GM23338 (cell line): Measurements from ENCODE around the gene CNTNAP2. TPM values are rescaled to one million over a fixed set of nuclear protein-coding genes. Genes with fewer than 3 reads are reported as not detected.

ENCODE experiments used
- ATAC-seq: fragments of 200-7000 bp; cut with Tn5 transposase; 3 replicates; pipeline ENCODE4 v1.9.1; 2020
- DNase-seq: peaks from one replicate; pipeline ENCODE4 v3.0.0-alpha.2; 2015; ENCODE audit warnings: low spot score
- H2AFZ ChIP-seq: fragments of 200-600 bp; sonication (generic); 2 replicates; pipeline ENCODE4 v1.8.0; 2016; ENCODE audit warnings: antibody characterized with exemption, mild to moderate bottlenecking, moderate library complexity
- H3F3A ChIP-seq: fragments of 200-600 bp; sonication (generic); replicated peaks from 2 replicates; pipeline ENCODE4 v1.8.0; 2017; ENCODE audit warnings: antibody characterized with exemption, mixed run types, low read depth
- H3K27ac ChIP-seq: fragments of 200-600 bp; sonication (generic); 2 replicates; pipeline ENCODE4 v1.6.1; 2016; ENCODE audit warnings: low read depth
- H3K27me3 ChIP-seq: fragments of 200-600 bp; sonication (generic); 2 replicates; pipeline ENCODE4 v1.8.0; 2016; ENCODE audit warnings: mild to moderate bottlenecking, mixed run types, moderate library complexity; ENCODE audit not compliant: insufficient read depth
- H3K36me3 ChIP-seq: fragments of 200-600 bp; sonication (generic); 2 replicates; pipeline ENCODE4 v1.8.0; 2016; ENCODE audit warnings: mild to moderate bottlenecking; ENCODE audit not compliant: insufficient read depth
- H3K4me1 ChIP-seq: fragments of 200-600 bp; sonication (generic); 2 replicates; pipeline ENCODE4 v1.8.0; 2016; ENCODE audit warnings: mild to moderate bottlenecking, moderate library complexity; ENCODE audit not compliant: insufficient read depth
- H3K4me2 ChIP-seq: fragments of 200-600 bp; sonication (generic); 2 replicates; pipeline ENCODE4 v1.7.1; 2017; ENCODE audit warnings: mixed run types
- H3K4me3 ChIP-seq: fragments of 200-600 bp; sonication (generic); 2 replicates; pipeline ENCODE4 v1.6.1; 2016; ENCODE audit warnings: mixed run types
- H3K79me2 ChIP-seq: fragments of 200-600 bp; sonication (generic); replicated peaks from 2 replicates; pipeline ENCODE4 v1.8.0; 2017; ENCODE audit warnings: mild to moderate bottlenecking; ENCODE audit not compliant: insufficient read depth
- H3K9me2 ChIP-seq: fragments of 200-600 bp; sonication (generic); 2 replicates; pipeline ENCODE4 v1.8.0; 2017; ENCODE audit not compliant: insufficient read depth
- H4K20me1 ChIP-seq: fragments of 200-600 bp; sonication (generic); replicated peaks from 2 replicates; pipeline ENCODE4 v1.8.0; 2017; ENCODE audit warnings: mild to moderate bottlenecking; ENCODE audit not compliant: insufficient read depth
- H3K27ac Mint-ChIP-seq: 2 replicates; pipeline ENCODE4 v1.8.0; 2020; ENCODE audit warnings: inconsistent platforms, mild to moderate bottlenecking, moderate library complexity, mixed read lengths
- H3K27me3 Mint-ChIP-seq: 3 replicates; pipeline ENCODE4 v1.8.0; 2022; ENCODE audit warnings: low read depth, mild to moderate bottlenecking, moderate library complexity, mixed read lengths, inconsistent platforms; ENCODE audit not compliant: insufficient read depth, poor library complexity
- H3K36me3 Mint-ChIP-seq: 3 replicates; pipeline ENCODE4 v1.8.0; 2021; ENCODE audit warnings: low read depth, mild to moderate bottlenecking, inconsistent platforms, moderate library complexity, mixed read lengths
- H3K4me1 Mint-ChIP-seq: 3 replicates; pipeline ENCODE4 v1.8.0; 2020; ENCODE audit warnings: mild to moderate bottlenecking, inconsistent platforms, mixed read lengths
- H3K4me3 Mint-ChIP-seq: 3 replicates; pipeline ENCODE4 v1.8.0; 2021; ENCODE audit warnings: moderate library complexity, mild to moderate bottlenecking, inconsistent platforms, mixed read lengths
- H3K9me3 Mint-ChIP-seq: 3 replicates; pipeline ENCODE4 v1.8.0; 2020; ENCODE audit warnings: moderate library complexity, mild to moderate bottlenecking, inconsistent platforms, mixed read lengths
- CREB1 ChIP-seq: fragments of 250-450 bp; sonication (Bioruptor Pico); IDR thresholded peaks from 2 replicates; pipeline ENCODE4 v1.5.0; 2020; ENCODE audit warnings: low read depth, mild to moderate bottlenecking, moderate library complexity
- ETS1 ChIP-seq: IDR thresholded peaks from 2 replicates; pipeline ENCODE4 v1.6.1; 2016; ENCODE audit warnings: antibody characterized with exemption
- EZH2 ChIP-seq: fragments of 200-600 bp; sonication (generic); IDR thresholded peaks from one replicate; pipeline ENCODE4 v1.8.0; 2017; ENCODE audit warnings: antibody characterized with exemption, mild to moderate bottlenecking, low read depth; ENCODE audit not compliant: unreplicated experiment
- EZH2phosphoT487 ChIP-seq: fragments of 200-600 bp; sonication (generic); IDR thresholded peaks from one replicate; pipeline ENCODE4 v1.8.1; 2018; ENCODE audit warnings: antibody characterized with exemption; ENCODE audit not compliant: unreplicated experiment
- JUNB ChIP-seq: IDR thresholded peaks from one replicate; pipeline ENCODE4 v1.6.1; 2016; ENCODE audit warnings: antibody characterized with exemption; ENCODE audit not compliant: unreplicated experiment
- NANOG ChIP-seq: IDR thresholded peaks from 2 replicates; pipeline ENCODE4 v1.6.1; 2016; ENCODE audit warnings: antibody characterized with exemption, borderline replicate concordance
- POLR2AphosphoS5 ChIP-seq: IDR thresholded peaks from 2 replicates; pipeline ENCODE4 v1.6.1; 2016; ENCODE audit warnings: antibody characterized with exemption, low read depth
- REST ChIP-seq: IDR thresholded peaks from one replicate; pipeline ENCODE4 v1.6.1; 2018; ENCODE audit warnings: antibody characterized with exemption; ENCODE audit not compliant: unreplicated experiment
- STAT1 ChIP-seq: IDR thresholded peaks from one replicate; pipeline ENCODE4 v1.6.1; 2016; ENCODE audit warnings: antibody characterized with exemption; ENCODE audit not compliant: unreplicated experiment
- ZNF114 ChIP-seq: fragments of 250-450 bp; sonication (Bioruptor Pico); IDR thresholded peaks from 2 replicates; pipeline ENCODE4 v1.5.0; 2020; ENCODE audit warnings: mild to moderate bottlenecking, moderate library complexity
- ZNF331 ChIP-seq: fragments of 250-450 bp; sonication (Bioruptor Pico); IDR thresholded peaks from 2 replicates; pipeline ENCODE4 v1.5.0; 2020; ENCODE audit warnings: low read depth, mild to moderate bottlenecking, moderate library complexity
- ZNF462 ChIP-seq: fragments of 250-450 bp; sonication (Bioruptor Pico); IDR thresholded peaks from 2 replicates; pipeline ENCODE4 v1.5.0; 2020; ENCODE audit warnings: mild to moderate bottlenecking, moderate library complexity
- polyA plus RNA-seq: library from polyadenylated mRNA; unstranded; fragments of >200 nt; fragmentation: Nextera tagmentation; extraction: Ambion mirVana; gene quantifications from 2 replicates; pipeline ENCODE4 v1.2.1, GENCODE V29; 2016
- total RNA-seq: library from RNA; depleted of rRNA; stranded (reverse); fragments of >200 nt; shearing (Covaris generic); gene quantifications from 2 replicates; pipeline ENCODE4 v1.2.3, GENCODE V29; 2014
- TF ChIP-seq, protein P1 (sequence below), 2 experiments: fragments of 200-600 bp in 1 of 2; sonication (generic) in 1 of 2; conservative IDR thresholded peaks; 2 replicates each; pipeline versions ENCODE4 v1.5.1 to v1.6.1; 2016 to 2017; ENCODE audit warnings: antibody characterized with exemption in 2 of 2, low read depth in 2 of 2, mild to moderate bottlenecking in 2 of 2, moderate library complexity in 1 of 2

The CNTNAP2 gene
- total and polyA plus RNA-seq, 2 experiments from 2014 or later = 38.2 to 61.3 TPM

DNA sequence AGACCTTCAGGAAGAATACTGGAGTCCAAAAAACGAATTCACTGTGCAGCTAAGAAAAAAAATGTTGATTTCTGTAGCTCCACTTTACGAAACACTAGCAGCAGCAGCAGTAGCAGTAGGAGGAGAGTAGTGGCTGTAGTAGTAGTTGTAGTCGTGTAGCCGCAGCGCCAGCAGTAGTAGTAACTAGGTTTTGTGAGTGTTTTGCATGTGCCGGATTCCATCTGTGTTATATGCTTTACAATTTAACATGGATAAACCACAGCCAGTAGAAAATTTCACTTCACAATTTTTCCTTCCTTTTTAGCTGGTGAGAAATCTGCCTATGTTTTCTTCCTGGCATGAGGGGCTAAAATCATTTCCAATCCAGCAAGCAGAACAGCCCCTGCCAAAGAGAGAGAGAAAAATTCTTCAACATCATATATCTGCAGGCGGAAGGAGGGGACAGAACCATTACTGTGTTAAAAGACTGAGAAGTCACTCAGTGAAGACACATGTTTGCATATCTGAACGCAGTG lies 2325.6 kb downstream of the CNTNAP2 start:
- no peak overlapping the region for H3K4me2 ChIP-seq
- no peak overlapping the region for H3K4me3 ChIP-seq
- H3K4me1 Mint-ChIP-seq = no peaks in the 10 kb centered on the region
- H2AFZ ChIP-seq = no peak overlapping the region
- H3F3A ChIP-seq = no peaks in the 10 kb centered on the region
- DNase-seq (no peak), ATAC-seq (no peak)
- H3K4me1 ChIP-seq = no peaks in the 10 kb centered on the region
- H3K9me2 ChIP-seq = no peaks in the 10 kb centered on the region
- no peak overlapping the region for H3K27ac Mint-ChIP-seq
- no peaks in the 10 kb centered on the region for H3K36me3 ChIP-seq
- H3K27ac ChIP-seq = no peak overlapping the region
- H4K20me1 ChIP-seq = no peaks in the 10 kb centered on the region
- H3K27me3 Mint-ChIP-seq = peaks cover 9% of the 10 kb centered on the region
- peaks cover 19% of the 10 kb centered on the region for H3K36me3 Mint-ChIP-seq
- no peak overlapping the region for H3K4me3 Mint-ChIP-seq
- no peaks in the 10 kb centered on the region for H3K27me3 ChIP-seq
- H3K9me3 Mint-ChIP-seq = peaks cover 26% of the 10 kb centered on the region
- TF ChIP-seq EZH2phosphoT487 = no peak
- no peak for TF ChIP-seq ZNF114 (CRISPR knock-in tag)
- TF ChIP-seq ZNF331 (CRISPR knock-in tag) = no peak
- TF ChIP-seq ZNF462 = no peak
- no peak for TF ChIP-seq ETS1
- no peak for TF ChIP-seq EZH2
- no peak for TF ChIP-seq STAT1
- TF ChIP-seq NANOG = no peak
- TF ChIP-seq REST = no peak
- TF ChIP-seq JUNB = no peak
- TF ChIP-seq, protein P1, sequence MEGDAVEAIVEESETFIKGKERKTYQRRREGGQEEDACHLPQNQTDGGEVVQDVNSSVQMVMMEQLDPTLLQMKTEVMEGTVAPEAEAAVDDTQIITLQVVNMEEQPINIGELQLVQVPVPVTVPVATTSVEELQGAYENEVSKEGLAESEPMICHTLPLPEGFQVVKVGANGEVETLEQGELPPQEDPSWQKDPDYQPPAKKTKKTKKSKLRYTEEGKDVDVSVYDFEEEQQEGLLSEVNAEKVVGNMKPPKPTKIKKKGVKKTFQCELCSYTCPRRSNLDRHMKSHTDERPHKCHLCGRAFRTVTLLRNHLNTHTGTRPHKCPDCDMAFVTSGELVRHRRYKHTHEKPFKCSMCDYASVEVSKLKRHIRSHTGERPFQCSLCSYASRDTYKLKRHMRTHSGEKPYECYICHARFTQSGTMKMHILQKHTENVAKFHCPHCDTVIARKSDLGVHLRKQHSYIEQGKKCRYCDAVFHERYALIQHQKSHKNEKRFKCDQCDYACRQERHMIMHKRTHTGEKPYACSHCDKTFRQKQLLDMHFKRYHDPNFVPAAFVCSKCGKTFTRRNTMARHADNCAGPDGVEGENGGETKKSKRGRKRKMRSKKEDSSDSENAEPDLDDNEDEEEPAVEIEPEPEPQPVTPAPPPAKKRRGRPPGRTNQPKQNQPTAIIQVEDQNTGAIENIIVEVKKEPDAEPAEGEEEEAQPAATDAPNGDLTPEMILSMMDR (conservative IDR thresholded peaks at IDR 0.05; ENCODE audit: low read depth in 2 of 2) = no peak
- TF ChIP-seq CREB1 = no peak
- no peak for TF ChIP-seq POLR2AphosphoS5
- no peaks in the 10 kb centered on the region for H3K79me2 ChIP-seq
